Activated CD4-positive, alpha-beta memory T cell treated with anti-CD3 and anti-CD28 coated beads, Interleukin-2, amount 10 ng/mL, durations not matched to agents 7 days and 5 days (primary cell): ENCODE results near the gene DCDC2. TPM values are rescaled to one million over a fixed set of nuclear protein-coding genes. Genes with fewer than 3 reads are reported as not detected.

Experiments
- CTCF ChIA-PET: fragments of 350-600 bp; sonication (Branson Sonifier 250); formaldehyde crosslinking; loops from one replicate; lab custom pipeline; 2021; ENCODE audit warnings: antibody characterized with exemption, inconsistent platforms; lab: Charles Lee
- POLR2A ChIA-PET: fragments of 350-600 bp; sonication (Branson Sonifier 250); formaldehyde crosslinking; loops from one replicate; lab custom pipeline; 2021; ENCODE audit warnings: antibody characterized with exemption; lab: Charles Lee
- DNase-seq: peaks from one replicate; pipeline ENCODE4 v3.0.0-alpha.2; 2020
- H3K27ac Mint-ChIP-seq: one replicate; pipeline ENCODE4 v1.8.0; 2021; ENCODE audit warnings: mild to moderate bottlenecking, mixed read lengths
- H3K27me3 Mint-ChIP-seq: one replicate; pipeline ENCODE4 v1.8.0; 2021; ENCODE audit warnings: mixed read lengths
- H3K36me3 Mint-ChIP-seq: one replicate; pipeline ENCODE4 v1.8.0; 2021; ENCODE audit warnings: low read depth, mixed read lengths
- H3K4me1 Mint-ChIP-seq: one replicate; pipeline ENCODE4 v1.8.0; 2021; ENCODE audit warnings: mixed read lengths
- H3K4me3 Mint-ChIP-seq: one replicate; pipeline ENCODE4 v1.8.0; 2021; ENCODE audit warnings: mild to moderate bottlenecking, mixed read lengths
- H3K9me3 Mint-ChIP-seq: one replicate; pipeline ENCODE4 v1.8.0; 2021; ENCODE audit warnings: mixed read lengths
- total RNA-seq, 2 experiments: library from RNA; stranded (reverse); gene quantifications; one replicate each; pipeline ENCODE4 v1.2.3, GENCODE V29; 2021

DCDC2 gene
- total RNA-seq, 2 experiments from 2014 or later = not detected

DNA sequence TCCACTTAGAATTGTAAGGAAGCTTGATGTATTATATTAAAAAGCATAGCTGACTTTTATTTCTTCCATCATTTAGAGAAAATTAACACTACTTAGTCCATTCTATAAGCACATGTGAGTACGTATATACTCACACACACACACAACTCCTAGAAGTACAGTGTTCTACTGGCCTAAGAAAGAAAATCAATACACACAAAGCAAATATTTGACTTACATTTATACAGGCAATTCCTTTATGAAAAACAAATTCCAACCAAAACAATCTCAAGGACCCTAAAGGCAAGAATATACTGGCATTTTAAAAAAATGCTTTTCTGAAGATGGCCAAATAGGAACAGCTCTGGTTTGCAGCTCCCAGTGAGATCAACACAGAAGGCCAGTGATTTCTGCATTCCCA, 160.0 kb downstream of the DCDC2 start:
- no peak for DNase-seq
- no peak overlapping the region for H3K27ac Mint-ChIP-seq
- H3K4me1 Mint-ChIP-seq = no peaks in the 10 kb centered on the region
- CTCF ChIA-PET = no interaction called here
- no peaks in the 10 kb centered on the region for H3K36me3 Mint-ChIP-seq
- no peak overlapping the region for H3K4me3 Mint-ChIP-seq
- H3K9me3 Mint-ChIP-seq = no peaks in the 10 kb centered on the region
- H3K27me3 Mint-ChIP-seq = peaks cover 4% of the 10 kb centered on the region
- POLR2A ChIA-PET = no interaction called here

DNA sequence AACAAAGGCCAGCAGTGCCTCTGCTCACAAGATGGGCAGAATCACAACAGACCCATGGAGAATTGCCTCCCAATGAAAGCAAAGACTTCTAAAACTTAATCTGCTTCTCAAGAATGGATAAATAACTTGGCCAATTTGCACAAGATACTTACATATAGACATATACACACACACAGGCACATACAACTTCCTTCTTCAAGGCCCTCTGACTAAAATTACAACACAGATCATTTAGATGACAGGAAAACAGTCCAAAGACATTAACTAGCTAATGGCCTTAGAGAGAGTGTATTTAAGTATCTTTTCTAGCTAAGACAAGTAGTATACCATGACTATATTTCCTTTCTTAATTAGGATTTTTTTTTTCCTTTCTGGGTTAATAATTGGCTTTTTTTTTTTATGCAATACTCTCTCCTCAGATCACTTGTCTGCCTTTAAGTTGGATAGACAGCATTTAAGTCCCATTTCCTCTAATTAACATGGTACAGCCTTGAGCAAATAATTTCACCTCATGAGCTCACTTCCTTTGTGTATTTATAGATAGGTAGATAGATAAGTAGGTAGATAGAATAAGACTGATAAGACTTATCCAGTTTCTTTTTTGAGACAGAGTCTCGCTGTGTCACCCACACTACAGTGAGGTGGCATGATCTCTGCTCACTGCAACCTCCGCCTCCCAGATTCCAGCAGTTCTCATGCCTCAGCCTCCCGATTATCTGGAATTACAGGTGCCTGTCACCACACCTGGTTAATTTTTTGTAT, 161.8 kb downstream of the DCDC2 start:
- H3K4me3 Mint-ChIP-seq = no peak overlapping the region
- H3K27me3 Mint-ChIP-seq = peaks cover 7% of the 10 kb centered on the region
- no peaks in the 10 kb centered on the region for H3K9me3 Mint-ChIP-seq
- no peaks in the 10 kb centered on the region for H3K36me3 Mint-ChIP-seq
- no peak for DNase-seq
- ChIA-PET CTCF (no interaction called here), POLR2A (no interaction called here)
- H3K27ac Mint-ChIP-seq = no peak overlapping the region
- H3K4me1 Mint-ChIP-seq = no peaks in the 10 kb centered on the region

DNA sequence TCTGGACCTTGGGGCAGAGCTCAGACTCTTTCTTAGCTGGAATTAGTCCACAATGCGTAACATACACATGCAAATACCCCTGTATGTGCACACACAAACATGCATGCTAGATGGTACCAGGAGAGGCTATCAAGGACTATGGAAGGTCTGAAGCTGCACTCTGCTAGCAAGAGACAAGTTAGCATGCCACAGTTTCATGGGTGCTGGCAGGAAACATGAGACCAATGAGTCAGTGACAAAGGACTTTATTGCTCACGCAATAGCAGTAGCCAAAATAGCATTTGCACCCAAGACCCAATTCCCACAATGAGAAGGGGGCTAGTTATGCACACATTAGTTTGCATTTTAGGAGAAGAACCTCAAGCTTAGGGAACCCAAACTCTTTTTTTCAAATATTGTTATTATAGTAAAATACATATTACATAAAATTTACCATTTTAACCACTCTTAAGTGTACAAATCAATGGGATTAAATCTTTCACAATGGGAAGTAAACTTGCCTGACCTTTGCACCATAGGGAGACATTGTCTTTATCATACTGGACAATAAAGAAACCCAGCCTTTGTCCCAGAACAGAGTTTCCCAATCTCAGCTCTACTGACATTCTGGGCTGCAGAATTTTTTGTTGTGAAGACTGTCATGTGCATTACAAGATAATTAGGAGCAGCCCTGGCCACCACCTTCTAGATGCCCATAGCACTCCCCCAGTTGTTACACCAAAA, 162.7 kb downstream of the DCDC2 start:
- Mint-ChIP-seq H3K36me3 (no peaks in the 10 kb centered on the region), H3K27me3 (peaks cover 7% of the 10 kb centered on the region), H3K9me3 (no peaks in the 10 kb centered on the region), H3K4me3 (no peak overlapping the region), H3K4me1 (no peaks in the 10 kb centered on the region), H3K27ac (no peak overlapping the region)
- ChIA-PET POLR2A (no interaction called here), CTCF (interaction anchor here (0.5 kb wide), 1 partner anchor 1999 kb away, joined by 3 read pairs; no protein-coding TSS in a partner anchor)
- DNase-seq = no peak

DNA sequence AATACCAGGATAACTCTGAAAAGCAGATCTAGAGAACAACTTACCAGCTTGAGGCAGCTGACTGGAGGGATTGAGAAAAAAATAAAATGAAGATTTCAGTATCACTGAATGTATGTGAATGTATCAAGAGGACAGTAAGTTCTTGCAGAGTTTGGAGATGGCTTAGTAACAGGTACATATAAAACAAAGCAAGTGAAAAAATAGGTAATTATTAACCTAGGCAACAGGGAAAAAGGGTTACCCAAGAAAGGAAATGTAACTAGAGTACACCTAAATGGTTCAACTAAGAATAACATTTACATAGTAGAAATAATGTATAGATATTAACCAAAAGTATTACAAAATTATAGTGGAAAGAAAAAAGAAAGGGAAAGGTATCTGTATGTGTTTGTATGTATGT, 164.5 kb downstream of the DCDC2 start:
- peaks cover 13% of the 10 kb centered on the region for H3K27me3 Mint-ChIP-seq
- H3K9me3 Mint-ChIP-seq = no peaks in the 10 kb centered on the region
- no peaks in the 10 kb centered on the region for H3K4me1 Mint-ChIP-seq
- no peak overlapping the region for H3K4me3 Mint-ChIP-seq
- H3K36me3 Mint-ChIP-seq = no peaks in the 10 kb centered on the region
- DNase-seq = no peak
- POLR2A ChIA-PET = no interaction called here
- CTCF ChIA-PET = no interaction called here
- no peak overlapping the region for H3K27ac Mint-ChIP-seq

DNA sequence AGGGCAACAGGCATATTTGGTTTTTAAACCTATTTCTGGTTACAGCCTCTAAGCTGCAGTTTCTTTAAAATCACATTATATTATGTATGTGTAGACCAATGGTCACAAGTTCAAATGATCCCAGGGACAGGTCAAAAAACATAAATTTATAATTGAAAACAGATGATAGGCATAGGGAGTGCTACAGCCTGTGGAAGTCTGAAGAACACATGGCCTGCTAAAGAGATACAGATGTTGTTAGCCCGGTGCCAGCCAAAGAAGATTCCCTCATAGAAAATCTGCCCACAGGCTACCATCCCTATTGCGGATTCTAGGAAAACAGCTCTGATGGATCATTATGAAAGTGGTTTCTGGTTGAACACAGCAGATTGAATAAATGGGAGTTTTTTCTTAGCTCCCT, 166.5 kb downstream of the DCDC2 start:
- DNase-seq = no peak
- Mint-ChIP-seq H3K36me3 (no peaks in the 10 kb centered on the region), H3K27ac (no peak overlapping the region), H3K4me1 (no peaks in the 10 kb centered on the region), H3K27me3 (peaks cover 15% of the 10 kb centered on the region), H3K9me3 (no peaks in the 10 kb centered on the region), H3K4me3 (no peak overlapping the region)
- POLR2A ChIA-PET = no interaction called here
- CTCF ChIA-PET = no interaction called here

DNA sequence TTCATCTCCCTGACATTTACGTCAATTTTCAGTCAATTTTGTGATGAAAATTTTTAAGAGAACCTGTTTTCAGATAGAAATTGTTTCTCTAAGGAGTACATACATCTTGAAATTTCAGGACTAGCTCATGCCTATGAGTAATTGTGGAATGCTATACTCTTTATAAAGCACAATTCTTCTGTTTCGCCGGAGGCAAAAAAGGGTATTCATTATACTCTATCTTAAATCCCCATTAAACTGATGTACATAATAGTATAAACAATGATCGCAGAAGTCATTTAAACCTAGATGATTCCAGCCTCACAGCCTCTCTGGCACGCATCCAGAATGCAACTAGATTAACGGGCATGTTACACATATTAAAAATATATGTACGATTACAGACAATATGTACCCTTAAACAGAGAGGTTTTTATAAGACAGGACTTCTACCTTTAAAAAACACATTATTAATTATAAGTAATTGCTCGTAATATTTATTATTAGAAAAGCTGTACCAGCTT, 169.2 kb downstream of the DCDC2 start:
- Mint-ChIP-seq H3K36me3 (no peaks in the 10 kb centered on the region), H3K9me3 (no peaks in the 10 kb centered on the region), H3K4me1 (no peaks in the 10 kb centered on the region), H3K27me3 (peaks cover 15% of the 10 kb centered on the region), H3K27ac (no peak overlapping the region), H3K4me3 (no peak overlapping the region)
- no peak for DNase-seq
- CTCF ChIA-PET = no interaction called here
- POLR2A ChIA-PET = no interaction called here

DNA sequence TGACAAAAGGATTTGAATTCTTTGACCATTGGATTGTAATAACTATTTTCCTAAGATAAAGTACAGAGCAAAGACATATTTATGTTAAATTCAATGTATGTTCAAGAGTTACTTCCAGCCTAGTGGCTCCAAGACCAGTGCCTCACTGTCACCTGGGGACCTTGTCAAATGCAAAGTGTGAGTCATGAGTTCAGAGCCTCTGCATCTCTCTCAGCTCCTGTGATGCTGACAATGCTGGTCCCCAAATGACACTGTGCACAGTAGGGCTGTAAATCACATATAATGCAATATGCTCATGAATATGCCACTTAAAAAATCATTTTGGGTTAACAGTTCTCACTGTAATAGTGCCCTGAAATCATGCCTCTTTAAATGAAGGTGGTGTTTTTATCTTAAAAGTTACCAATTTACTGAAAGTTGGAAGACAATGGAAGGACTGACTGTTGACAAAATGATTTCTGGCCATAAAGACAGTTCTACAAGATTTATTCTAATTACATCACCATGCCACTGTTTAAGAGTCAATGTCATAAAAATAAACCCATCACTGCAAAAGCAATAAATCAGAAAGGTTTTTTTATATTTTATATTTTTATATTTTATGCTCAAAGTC, 169.8 kb downstream of the DCDC2 start:
- Mint-ChIP-seq H3K4me1 (no peaks in the 10 kb centered on the region), H3K27ac (no peak overlapping the region), H3K9me3 (no peaks in the 10 kb centered on the region), H3K36me3 (no peaks in the 10 kb centered on the region), H3K4me3 (no peak overlapping the region), H3K27me3 (peaks cover 13% of the 10 kb centered on the region)
- ChIA-PET POLR2A (no interaction called here), CTCF (no interaction called here)
- DNase-seq = no peak

DNA sequence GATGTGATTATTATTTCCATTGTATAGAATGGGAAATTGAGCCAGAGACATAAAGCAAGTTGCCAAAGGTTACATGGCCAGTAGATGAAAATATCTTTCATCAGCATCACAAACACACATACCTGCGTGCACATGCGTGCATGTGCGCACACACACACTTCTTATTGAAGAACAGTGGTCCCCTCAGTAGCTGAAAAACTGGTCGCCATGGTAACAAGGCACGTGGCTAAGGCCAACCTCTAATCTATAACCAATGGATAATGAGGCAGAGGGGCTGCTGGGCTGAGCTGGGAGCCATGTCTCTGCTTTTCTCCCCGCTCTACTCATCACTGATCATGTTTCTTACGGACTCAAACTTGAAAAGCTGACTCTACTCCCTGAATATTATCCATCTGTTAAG, 171.5 kb downstream of the DCDC2 start:
- no peaks in the 10 kb centered on the region for H3K36me3 Mint-ChIP-seq
- H3K4me3 Mint-ChIP-seq = no peak overlapping the region
- DNase-seq = no peak
- peaks cover 8% of the 10 kb centered on the region for H3K27me3 Mint-ChIP-seq
- ChIA-PET POLR2A (no interaction called here), CTCF (no interaction called here)
- no peaks in the 10 kb centered on the region for H3K4me1 Mint-ChIP-seq
- no peak overlapping the region for H3K27ac Mint-ChIP-seq
- H3K9me3 Mint-ChIP-seq = no peaks in the 10 kb centered on the region

DNA sequence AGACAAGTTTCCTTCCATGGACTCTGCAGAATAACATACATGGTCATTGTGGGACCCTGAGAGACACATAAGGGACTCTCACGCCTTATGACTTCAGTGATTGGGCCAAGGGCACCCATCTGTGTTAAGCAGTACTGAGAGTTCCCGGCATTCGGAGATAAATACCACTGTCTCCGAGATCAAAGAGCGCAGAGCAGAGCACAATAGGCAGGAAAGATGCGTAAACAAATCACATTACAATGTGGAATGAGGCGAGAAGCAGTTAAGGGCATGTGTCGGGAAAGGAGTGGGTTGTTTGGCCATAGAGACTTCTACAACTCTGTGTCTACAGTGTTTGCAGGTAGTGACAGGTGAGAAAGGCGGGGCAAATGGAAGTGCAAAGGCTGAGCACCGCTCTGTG, 174.3 kb downstream of the DCDC2 start:
- H3K4me1 Mint-ChIP-seq = no peaks in the 10 kb centered on the region
- ChIA-PET CTCF (no interaction called here), POLR2A (no interaction called here)
- peaks cover 2% of the 10 kb centered on the region for H3K27me3 Mint-ChIP-seq
- no peaks in the 10 kb centered on the region for H3K36me3 Mint-ChIP-seq
- H3K4me3 Mint-ChIP-seq = no peak overlapping the region
- DNase-seq = no peak
- H3K27ac Mint-ChIP-seq = no peak overlapping the region
- H3K9me3 Mint-ChIP-seq = no peaks in the 10 kb centered on the region

DNA sequence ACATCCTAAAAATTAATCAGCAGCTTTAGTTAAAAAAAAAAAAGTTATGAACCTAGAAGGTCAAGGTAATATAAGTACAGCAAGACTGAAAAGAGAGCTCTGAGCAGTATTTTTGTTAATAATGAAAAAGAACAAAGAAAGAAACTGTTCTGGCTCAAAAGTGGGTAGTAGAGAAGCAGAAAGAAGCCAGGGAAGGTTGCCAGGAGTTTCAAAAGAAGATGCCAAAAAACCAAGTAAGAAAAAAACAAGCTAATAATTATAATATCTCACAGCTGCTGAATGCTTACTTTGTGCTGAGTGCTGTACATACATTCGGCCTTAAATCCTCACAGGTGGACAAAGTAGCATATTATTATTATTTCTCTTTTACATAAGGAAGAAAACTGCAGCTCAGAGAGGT, 200.0 kb downstream of the DCDC2 start:
- CTCF ChIA-PET = no interaction called here
- no peaks in the 10 kb centered on the region for H3K36me3 Mint-ChIP-seq
- no peaks in the 10 kb centered on the region for H3K4me1 Mint-ChIP-seq
- H3K9me3 Mint-ChIP-seq = no peaks in the 10 kb centered on the region
- no peaks in the 10 kb centered on the region for H3K27me3 Mint-ChIP-seq
- DNase-seq = no peak
- no peak overlapping the region for H3K27ac Mint-ChIP-seq
- POLR2A ChIA-PET = no interaction called here
- H3K4me3 Mint-ChIP-seq = no peak overlapping the region

DNA sequence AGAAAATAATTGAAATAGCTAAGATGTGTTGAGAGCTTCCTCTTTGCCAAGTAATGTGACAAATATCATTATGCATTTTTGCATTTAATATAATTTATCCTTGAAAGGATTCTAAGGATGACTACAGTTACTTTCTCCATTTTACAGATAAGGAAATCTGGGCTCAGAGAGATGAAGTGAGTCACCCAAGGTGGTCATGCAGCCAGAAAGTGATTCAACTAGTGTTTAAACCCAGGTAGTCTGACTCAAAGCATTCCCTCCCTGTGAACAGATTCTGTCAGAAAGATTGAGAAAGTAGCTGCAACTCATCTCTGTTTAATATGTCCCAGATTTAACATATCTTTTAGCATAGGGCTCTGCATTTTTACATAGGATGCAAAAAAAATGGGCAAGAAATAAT, 203.7 kb downstream of the DCDC2 start:
- Mint-ChIP-seq H3K4me1 (no peaks in the 10 kb centered on the region), H3K4me3 (no peak overlapping the region), H3K9me3 (no peaks in the 10 kb centered on the region), H3K27me3 (no peaks in the 10 kb centered on the region), H3K27ac (no peak overlapping the region), H3K36me3 (no peaks in the 10 kb centered on the region)
- ChIA-PET POLR2A (no interaction called here), CTCF (no interaction called here)
- DNase-seq = no peak

DNA sequence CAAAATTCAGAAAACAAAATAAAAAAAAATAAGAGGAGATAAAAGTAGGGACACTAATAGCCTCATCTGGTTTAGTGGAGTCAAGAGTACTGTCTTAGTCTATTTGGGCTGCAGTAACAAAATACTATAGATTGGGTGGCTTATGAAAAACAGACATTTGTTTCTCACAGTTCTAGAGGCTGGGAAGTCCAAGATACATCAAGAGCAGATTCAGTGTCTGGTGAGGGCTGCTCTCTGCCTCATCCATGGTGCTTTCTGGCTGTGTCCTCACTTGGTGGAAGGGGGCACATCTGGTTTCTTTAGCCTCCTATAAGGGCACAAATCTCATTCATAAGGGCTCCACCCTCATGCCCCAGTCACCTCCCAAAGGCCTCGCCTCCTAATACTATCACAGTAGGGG, 205.8 kb downstream of the DCDC2 start:
- no peaks in the 10 kb centered on the region for H3K9me3 Mint-ChIP-seq
- H3K27ac Mint-ChIP-seq = no peak overlapping the region
- ChIA-PET CTCF (no interaction called here), POLR2A (no interaction called here)
- no peaks in the 10 kb centered on the region for H3K36me3 Mint-ChIP-seq
- H3K27me3 Mint-ChIP-seq = no peaks in the 10 kb centered on the region
- no peaks in the 10 kb centered on the region for H3K4me1 Mint-ChIP-seq
- no peak for DNase-seq
- no peak overlapping the region for H3K4me3 Mint-ChIP-seq

DNA sequence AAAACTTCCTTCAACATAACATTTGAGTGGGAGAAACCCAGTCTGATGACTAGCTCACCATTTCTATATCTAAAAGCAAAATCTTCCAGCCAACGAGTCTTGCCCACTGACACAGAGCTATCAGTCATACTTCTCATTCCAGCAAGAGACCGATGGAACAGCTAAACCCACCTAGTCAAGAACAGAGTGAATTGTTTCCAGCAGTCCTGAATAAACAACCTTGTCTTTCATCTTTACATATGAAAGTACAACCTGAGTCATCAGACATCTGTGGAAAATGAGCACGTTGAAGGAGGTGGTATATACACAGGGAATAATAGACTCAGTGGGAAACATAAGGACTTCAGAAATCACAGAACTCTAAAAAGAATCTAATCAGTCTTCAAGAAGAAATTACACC, 208.0 kb downstream of the DCDC2 start:
- no peak overlapping the region for H3K27ac Mint-ChIP-seq
- no peak for DNase-seq
- no peaks in the 10 kb centered on the region for H3K9me3 Mint-ChIP-seq
- H3K4me3 Mint-ChIP-seq = no peak overlapping the region
- ChIA-PET CTCF (no interaction called here), POLR2A (no interaction called here)
- H3K4me1 Mint-ChIP-seq = no peaks in the 10 kb centered on the region
- no peaks in the 10 kb centered on the region for H3K27me3 Mint-ChIP-seq
- no peaks in the 10 kb centered on the region for H3K36me3 Mint-ChIP-seq
